ENCODE results near the gene FAM216B.
"Not testable (repeated sequence)": the region's sequence is repeated elsewhere in the genome, so short reads cannot be mapped to it uniquely, and the experiment has no call there.

Gene FAM216B

DNA sequence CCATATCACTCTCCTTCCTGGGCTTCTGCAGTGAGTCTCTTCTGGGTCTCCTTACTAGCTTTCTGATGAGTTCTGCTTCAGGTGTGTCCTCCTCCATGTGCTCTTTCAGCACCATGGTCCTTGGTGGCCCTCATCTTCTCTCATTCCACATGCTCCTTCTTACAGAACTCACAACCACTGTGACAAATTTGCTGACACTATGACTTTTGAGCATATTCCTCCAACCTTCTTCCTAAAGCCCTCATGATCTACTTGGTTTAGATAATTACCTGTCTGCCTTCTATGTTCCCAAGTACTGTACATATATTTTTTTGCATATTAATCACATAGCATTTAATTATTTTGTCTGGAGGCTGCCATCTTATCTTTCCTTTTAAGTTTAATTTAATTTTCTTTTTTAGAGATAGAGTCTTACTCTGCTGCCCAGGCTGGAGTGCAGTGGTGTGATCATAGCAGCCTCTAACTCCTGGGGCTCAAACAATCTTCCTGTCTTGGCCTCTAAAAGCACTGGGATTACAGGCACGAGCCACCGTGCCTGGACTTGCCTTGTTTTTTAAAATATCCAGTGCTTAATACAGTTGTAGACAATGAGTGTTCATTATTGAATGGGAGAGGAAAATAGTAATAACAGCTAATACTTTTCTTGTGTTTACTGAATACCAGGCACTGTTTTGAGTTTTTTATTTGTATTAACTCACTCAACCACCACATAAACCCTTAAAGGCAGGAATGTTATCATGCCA is 23.5 kb upstream of the FAM216B start:
- no peak overlapping the region for H3K27ac ChIP-seq
- TF ChIP-seq ZFX (IDR thresholded peaks at IDR 0.05): no peak
- TF ChIP-seq, protein P1, sequence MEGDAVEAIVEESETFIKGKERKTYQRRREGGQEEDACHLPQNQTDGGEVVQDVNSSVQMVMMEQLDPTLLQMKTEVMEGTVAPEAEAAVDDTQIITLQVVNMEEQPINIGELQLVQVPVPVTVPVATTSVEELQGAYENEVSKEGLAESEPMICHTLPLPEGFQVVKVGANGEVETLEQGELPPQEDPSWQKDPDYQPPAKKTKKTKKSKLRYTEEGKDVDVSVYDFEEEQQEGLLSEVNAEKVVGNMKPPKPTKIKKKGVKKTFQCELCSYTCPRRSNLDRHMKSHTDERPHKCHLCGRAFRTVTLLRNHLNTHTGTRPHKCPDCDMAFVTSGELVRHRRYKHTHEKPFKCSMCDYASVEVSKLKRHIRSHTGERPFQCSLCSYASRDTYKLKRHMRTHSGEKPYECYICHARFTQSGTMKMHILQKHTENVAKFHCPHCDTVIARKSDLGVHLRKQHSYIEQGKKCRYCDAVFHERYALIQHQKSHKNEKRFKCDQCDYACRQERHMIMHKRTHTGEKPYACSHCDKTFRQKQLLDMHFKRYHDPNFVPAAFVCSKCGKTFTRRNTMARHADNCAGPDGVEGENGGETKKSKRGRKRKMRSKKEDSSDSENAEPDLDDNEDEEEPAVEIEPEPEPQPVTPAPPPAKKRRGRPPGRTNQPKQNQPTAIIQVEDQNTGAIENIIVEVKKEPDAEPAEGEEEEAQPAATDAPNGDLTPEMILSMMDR (conservative IDR thresholded peaks at IDR 0.05): no peak

DNA sequence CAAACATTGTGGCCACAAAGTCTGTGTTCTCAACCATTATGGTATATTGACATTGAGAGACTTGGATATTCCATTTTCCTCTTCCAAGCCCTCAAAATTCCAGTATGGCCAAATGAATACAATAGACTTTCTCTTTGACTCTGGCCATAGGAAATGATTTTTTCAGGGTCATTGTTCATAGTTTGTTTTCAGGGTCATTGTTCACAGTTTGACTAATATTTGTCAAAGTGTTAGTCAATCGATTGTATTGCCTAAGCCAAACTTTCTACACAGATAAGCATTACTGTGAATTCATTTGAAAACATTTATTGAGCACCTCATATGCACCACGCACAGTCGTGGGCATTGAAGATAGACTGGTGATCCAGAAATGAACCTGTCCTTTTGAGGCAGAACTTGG is 22.9 kb upstream of the FAM216B start:
- TF ChIP-seq ZFX (IDR thresholded peaks at IDR 0.05): no peak
- TF ChIP-seq, protein P1 (conservative IDR thresholded peaks at IDR 0.05): no peak
- H3K27ac ChIP-seq: no peak overlapping the region

DNA sequence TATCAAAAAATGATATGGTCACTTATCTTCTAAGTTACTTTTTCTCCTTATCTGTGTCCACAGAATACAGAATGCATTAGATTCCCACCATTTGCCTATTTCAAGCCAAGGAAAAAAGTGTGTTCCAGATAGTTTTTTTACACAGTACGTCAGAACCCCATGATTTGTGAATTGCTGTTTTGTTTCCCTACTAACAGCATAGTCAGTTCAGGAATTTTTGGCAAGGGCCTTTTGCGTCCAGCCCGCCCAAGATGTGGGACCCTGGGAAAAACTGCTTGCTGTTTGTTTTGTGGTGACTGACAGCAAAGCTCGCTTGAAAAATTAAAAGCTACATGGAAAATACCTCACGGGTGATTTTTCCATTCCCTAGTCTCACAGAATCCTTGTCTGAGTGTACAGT is 20.4 kb upstream of the FAM216B start:
- TF ChIP-seq ZFX (IDR thresholded peaks at IDR 0.05): no peak
- TF ChIP-seq, protein P1 (conservative IDR thresholded peaks at IDR 0.05): no peak
- no peak overlapping the region for H3K27ac ChIP-seq

DNA sequence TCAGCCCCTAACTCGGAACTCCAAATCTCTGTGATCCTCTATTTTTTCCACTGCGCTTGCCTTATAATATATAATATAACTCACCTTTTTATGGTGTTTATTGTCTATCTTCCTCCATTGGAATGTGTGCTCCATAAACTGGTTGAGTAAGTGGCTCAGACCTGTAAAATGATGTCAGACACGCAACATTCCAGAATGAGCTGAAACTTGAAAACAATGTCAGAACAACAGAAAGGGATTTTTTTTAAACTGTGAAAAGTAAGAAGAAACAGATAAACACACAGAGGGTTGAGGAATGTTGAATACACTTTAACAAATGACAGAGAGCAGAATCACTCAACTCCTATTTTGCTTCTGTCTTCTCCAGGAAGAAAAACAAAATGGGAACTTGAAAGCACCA is 19.1 kb upstream of the FAM216B start:
- H3K27ac ChIP-seq: no peak overlapping the region

DNA sequence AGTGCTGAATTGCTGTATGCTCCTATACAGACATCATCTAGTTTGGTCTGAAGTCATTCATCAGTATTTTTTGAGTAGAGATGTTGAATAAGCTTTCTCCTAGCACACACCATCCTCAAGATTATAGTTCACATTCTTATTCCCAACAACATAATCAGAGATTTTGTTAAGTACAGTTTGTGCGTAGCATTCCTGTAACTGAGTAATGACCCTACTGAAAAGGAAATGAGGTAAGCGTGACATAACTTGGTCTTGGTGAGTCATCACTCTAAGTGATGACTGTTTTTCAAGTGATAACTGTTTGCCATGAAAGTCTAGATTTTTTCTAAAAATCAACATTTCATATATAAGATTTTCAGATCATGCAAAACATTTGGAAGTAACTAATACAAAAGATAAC is 18.5 kb upstream of the FAM216B start:
- H3K27ac ChIP-seq: no peak overlapping the region
- TF ChIP-seq, protein P1 (conservative IDR thresholded peaks at IDR 0.05): no peak
- no peak for TF ChIP-seq ZFX (IDR thresholded peaks at IDR 0.05)

More for the DNA sequence above, 19.1 kb upstream of the FAM216B start:
- no peak for TF ChIP-seq ZFX (IDR thresholded peaks at IDR 0.05)
- TF ChIP-seq, protein P1 (conservative IDR thresholded peaks at IDR 0.05): no peak

DNA sequence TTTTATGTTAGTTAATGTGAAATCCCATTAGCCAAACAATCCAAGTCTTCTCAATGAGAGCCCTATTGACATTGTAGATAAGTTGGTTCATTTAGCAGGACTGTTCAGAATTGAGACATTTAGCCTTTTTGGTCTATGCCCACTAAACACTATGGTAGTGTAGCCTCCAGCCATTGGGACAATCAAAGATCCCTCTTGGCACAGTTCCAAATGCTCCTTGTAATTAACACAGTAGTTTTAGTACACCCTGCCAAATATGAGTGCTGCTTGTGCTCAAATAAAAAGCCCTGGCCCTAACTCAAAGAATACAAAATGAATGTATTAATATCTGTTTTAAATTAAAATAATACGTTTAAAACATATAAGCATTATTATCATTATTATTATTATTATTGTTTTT is 15.4 kb upstream of the FAM216B start:
- no peak overlapping the region for H3K27ac ChIP-seq
- TF ChIP-seq, protein P1 (conservative IDR thresholded peaks at IDR 0.05): no peak
- no peak for TF ChIP-seq ZFX (IDR thresholded peaks at IDR 0.05)

DNA sequence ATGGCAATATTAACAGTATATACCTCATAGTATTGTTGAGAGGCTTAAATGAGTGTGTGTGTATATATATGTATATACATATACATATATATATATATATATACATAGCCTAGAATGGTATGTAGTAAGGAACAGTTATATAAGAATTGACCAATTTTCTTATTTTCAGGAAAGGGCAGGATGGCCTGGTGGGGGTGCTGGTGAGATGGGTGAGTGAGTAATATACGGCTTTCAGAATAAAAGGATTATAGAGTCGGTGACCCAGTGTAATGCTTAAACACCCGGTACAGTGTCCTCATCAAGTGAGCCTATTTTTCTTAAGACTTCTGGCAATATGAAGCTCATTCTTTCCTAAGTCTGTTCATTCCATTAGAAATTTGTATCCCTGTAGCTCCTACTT is 11.7 kb upstream of the FAM216B start:
- TF ChIP-seq, protein P1 (conservative IDR thresholded peaks at IDR 0.05): no peak
- no peak for TF ChIP-seq ZFX (IDR thresholded peaks at IDR 0.05)
- no peak overlapping the region for H3K27ac ChIP-seq

DNA sequence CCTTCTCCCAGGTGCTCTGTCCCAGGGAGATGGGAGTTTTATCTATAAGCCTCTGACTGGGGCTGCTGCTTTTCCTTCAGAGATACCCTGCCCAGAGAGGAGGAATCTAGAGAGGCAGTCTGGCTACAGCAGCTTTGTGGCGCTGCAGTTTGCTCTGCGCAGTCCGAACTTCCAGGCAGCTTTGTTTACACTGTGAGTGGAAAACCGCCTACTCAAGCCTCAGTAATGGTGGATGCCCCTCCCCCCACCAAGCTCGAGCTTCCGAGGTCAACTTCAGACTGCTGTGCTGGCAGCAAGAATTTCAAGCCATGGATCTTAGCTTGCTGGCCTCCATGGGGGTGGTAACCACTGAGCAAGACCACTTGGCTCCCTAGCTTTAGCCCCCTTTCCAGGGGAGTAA is 4.8 kb upstream of the FAM216B start:
- H3K27ac ChIP-seq: not testable (repeated sequence)
